ENCODE measurements around the gene SLC30A3.

SLC30A3 gene

DNA sequence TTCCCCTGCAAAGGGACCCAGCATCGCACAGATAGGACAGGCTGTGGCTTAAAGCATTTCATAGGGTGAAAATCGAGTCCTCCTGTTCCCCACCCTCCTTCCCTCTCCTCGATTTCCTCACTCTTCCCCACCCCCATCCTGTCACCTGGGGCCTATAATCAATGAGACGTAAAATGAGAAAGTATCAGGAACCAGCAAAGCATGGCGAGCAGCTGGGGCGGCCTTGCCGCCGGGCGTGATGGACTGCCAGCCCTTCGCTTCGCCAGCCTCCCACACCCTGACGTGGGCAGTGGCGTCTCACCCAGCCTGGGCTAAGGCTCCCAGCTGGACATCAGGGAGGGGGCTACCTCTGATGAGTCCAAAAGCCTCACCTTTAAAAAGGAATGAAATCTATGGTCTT is 11.1 kb downstream of the SLC30A3 start:
- H3K4me2 ChIP-seq (ENCODE audit: low read length): no peak overlapping the region
- H3K36me3 ChIP-seq (ENCODE audit: insufficient read depth, low read length): no peaks in the 10 kb centered on the region
- peaks cover 9% of the 10 kb centered on the region for H3K27me3 ChIP-seq (ENCODE audit: control insufficient read depth, insufficient read depth, low read length)
- no peak overlapping the region for H3K4me3 ChIP-seq (ENCODE audit: low read length)
- H3K9ac ChIP-seq (ENCODE audit: low read depth, low read length): no peak overlapping the region
- peaks cover 38% of the 10 kb centered on the region for H3K4me1 ChIP-seq (ENCODE audit: control insufficient read depth, insufficient read depth, low read length)
- no peaks in the 10 kb centered on the region for H3K9me3 ChIP-seq (replicated peaks; ENCODE audit: low read length)

DNA sequence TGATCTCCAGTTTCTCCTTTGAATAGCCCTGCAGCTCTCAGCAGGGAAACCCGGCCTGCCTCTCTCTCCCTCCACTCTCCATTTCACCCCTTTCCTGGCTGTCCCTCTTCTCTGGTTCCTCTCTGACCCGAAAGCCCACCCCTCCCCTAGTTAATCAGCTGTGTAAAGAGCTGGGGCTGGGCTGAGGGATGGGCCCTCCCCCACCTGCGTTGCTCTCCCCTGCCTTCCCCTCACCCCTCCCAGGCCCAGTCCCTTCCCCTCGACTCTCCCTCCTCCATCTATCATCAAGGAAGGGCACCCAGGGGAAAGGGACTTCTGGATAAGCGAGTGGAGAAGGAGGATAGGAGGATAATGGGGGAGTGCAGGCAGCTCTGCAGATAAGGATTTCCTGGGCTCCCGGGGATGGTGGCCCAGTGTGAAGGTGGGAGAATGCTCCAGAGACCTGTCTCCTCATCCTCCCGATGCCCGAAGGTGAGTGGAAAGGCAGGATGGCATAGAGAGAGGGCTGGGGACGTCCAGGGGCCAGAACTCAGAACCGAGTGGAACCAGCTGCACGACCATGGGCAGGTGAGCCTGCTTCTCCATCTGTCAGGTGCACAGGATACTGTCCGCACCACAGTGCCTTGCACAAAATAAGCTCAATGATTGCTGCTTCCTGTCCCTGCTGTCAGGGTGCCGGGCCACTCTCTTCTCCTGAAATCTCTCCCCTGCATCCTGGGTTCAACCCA is 12.0 kb downstream of the SLC30A3 start:
- peaks cover 9% of the 10 kb centered on the region for H3K27me3 ChIP-seq (ENCODE audit: control insufficient read depth, insufficient read depth, low read length)

DNA sequence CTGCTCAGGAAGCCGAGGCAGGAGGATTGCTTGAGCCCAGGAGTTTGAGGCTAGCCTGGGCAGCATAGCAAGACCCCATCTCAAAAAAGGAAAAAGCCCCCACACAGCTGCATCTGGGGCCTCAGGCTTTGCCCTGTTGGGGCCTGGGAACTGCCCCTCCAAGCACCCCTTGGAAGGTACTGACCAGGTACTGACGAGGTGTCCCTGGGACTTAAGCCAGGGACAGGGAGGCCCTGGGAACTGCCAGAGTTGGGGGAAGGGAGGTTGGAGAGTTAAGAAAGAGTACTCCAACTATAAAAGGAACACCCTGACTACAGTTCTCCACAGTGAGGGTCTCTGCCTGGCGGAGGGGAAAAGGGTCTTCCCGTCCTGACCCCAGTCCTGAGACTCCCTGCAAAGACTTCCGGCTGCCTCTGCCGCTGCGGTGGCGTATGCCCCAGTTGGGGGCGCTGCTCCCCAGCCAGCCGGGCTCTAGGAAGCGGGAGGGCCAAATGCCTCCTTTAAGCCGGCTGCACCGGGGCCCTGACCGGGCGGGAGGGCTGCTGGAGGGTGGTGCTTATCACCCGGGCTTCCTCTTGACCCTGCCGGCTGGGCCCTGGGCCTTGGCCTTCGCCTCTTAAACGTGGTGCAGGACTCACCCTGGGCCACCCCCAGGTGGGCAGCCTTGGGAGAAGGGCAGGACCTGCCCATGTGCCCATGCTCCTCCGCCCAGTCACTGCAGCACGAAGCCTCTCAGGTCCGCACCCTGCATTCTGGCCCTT is 12.8 kb downstream of the SLC30A3 start:
- Histone ChIP-seq H3K9me3 (replicated peaks; ENCODE audit: low read length) (no peaks in the 10 kb centered on the region), H3K36me3 (ENCODE audit: insufficient read depth, low read length) (no peaks in the 10 kb centered on the region), H3K9ac (ENCODE audit: low read depth, low read length) (no peak overlapping the region), H3K27me3 (ENCODE audit: control insufficient read depth, insufficient read depth, low read length) (peaks cover 9% of the 10 kb centered on the region), H3K4me1 (ENCODE audit: control insufficient read depth, insufficient read depth, low read length) (peaks cover 23% of the 10 kb centered on the region), H3K4me3 (ENCODE audit: low read length) (no peak overlapping the region), H3K4me2 (ENCODE audit: low read length) (no peak overlapping the region)

More for the DNA sequence above, 12.0 kb downstream of the SLC30A3 start:
- Histone ChIP-seq H3K9ac (ENCODE audit: low read depth, low read length) (no peak overlapping the region), H3K4me2 (ENCODE audit: low read length) (no peak overlapping the region), H3K4me3 (ENCODE audit: low read length) (no peak overlapping the region), H3K36me3 (ENCODE audit: insufficient read depth, low read length) (no peaks in the 10 kb centered on the region), H3K4me1 (ENCODE audit: control insufficient read depth, insufficient read depth, low read length) (peaks cover 29% of the 10 kb centered on the region), H3K9me3 (replicated peaks; ENCODE audit: low read length) (no peaks in the 10 kb centered on the region)

DNA sequence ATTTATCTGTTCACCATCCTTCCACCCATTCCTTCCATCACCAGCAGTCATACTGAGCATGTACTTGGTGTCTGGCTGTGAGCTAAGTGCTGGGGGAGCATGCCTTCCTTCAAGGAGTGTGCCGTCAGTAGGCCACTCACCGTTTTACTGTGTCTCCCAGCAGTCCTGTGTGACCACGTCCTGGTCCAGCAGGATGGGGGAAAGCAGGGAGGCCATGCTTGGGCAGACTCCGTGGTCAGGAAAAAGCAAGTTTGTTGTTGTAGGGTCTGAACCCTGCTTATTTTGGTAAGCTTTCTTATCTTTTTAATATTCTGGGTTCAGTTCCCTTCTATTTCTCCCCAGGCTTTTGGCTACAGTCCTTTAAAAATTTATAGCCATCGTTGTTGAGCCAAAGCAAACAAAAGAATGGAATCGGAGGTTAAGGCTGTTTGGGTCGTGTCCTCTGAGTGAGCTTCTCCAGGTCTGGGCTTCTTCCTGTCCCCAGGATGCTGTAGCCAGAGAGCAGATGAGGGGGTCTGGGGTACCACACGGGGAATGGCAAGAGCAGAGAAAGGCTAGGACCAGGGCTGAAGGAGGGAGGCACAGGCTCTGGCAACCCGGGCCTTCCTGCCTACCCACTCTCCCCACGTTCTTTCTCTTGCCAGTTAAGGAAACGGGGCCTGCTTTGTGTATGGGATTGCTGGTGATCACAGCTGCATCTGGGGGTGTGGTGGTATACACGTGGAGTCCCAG is 13.5 kb downstream of the SLC30A3 start:
- Histone ChIP-seq H3K27me3 (ENCODE audit: control insufficient read depth, insufficient read depth, low read length) (peaks cover 9% of the 10 kb centered on the region), H3K9me3 (replicated peaks; ENCODE audit: low read length) (no peaks in the 10 kb centered on the region), H3K4me1 (ENCODE audit: control insufficient read depth, insufficient read depth, low read length) (peaks cover 15% of the 10 kb centered on the region), H3K9ac (ENCODE audit: low read depth, low read length) (no peak overlapping the region), H3K4me3 (ENCODE audit: low read length) (no peak overlapping the region), H3K36me3 (ENCODE audit: insufficient read depth, low read length) (peaks cover 4% of the 10 kb centered on the region), H3K4me2 (ENCODE audit: low read length) (peak overlapping the region; percentile 19)

DNA sequence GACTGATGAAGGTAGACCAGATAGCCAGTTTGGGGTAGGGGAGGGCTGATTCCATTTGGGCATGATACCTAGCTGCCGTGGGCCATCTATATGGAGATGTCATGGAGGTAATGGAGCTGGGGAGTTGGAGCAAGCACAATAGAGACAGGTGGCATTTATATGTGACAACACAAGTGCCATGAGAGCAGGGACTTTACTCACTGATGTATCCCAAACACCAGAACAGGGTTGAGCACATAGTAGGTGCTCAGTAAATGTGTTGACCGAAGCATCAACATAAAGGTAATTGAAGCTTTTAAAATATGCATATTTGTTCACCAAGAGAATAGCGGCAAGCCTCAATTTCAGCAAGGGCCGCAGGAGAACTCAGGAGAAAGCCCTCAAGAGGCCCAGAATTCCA is 15.0 kb downstream of the SLC30A3 start:
- H3K4me1 ChIP-seq (ENCODE audit: control insufficient read depth, insufficient read depth, low read length): peaks cover 13% of the 10 kb centered on the region
- no peak overlapping the region for H3K4me2 ChIP-seq (ENCODE audit: low read length)
- peaks cover 9% of the 10 kb centered on the region for H3K27me3 ChIP-seq (ENCODE audit: control insufficient read depth, insufficient read depth, low read length)

DNA sequence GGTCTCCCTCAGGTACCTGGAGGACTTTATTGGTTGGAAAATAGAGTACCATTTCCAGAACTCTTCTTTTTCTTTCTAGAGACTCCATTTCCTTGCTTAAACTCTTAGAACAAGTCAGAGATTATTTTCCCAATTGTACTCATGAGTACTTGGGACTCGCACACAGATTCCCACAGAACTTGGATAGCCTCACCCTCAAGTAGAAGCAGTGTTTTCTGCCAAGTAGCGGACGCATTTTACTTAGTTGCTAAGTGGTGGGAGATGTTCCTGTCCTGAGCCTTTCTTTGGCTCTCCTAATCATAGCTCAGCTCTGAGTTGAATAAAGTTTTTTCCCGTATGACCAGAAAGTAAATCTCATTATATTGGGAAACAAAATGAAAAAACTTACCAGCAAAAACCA is 17.2 kb downstream of the SLC30A3 start:
- no peaks in the 10 kb centered on the region for H3K9me3 ChIP-seq (replicated peaks; ENCODE audit: low read length)
- no peak overlapping the region for H3K4me2 ChIP-seq (ENCODE audit: low read length)
- peaks cover 13% of the 10 kb centered on the region for H3K4me1 ChIP-seq (ENCODE audit: control insufficient read depth, insufficient read depth, low read length)
- no peak overlapping the region for H3K4me3 ChIP-seq (ENCODE audit: low read length)
- H3K27me3 ChIP-seq (ENCODE audit: control insufficient read depth, insufficient read depth, low read length): no peaks in the 10 kb centered on the region
- peaks cover 41% of the 10 kb centered on the region for H3K36me3 ChIP-seq (ENCODE audit: insufficient read depth, low read length)
- no peak overlapping the region for H3K9ac ChIP-seq (ENCODE audit: low read depth, low read length)

More for the DNA sequence above, 15.0 kb downstream of the SLC30A3 start:
- Histone ChIP-seq H3K9me3 (replicated peaks; ENCODE audit: low read length) (no peaks in the 10 kb centered on the region), H3K9ac (ENCODE audit: low read depth, low read length) (no peak overlapping the region), H3K4me3 (ENCODE audit: low read length) (no peak overlapping the region), H3K36me3 (ENCODE audit: insufficient read depth, low read length) (peaks cover 19% of the 10 kb centered on the region)

DNA sequence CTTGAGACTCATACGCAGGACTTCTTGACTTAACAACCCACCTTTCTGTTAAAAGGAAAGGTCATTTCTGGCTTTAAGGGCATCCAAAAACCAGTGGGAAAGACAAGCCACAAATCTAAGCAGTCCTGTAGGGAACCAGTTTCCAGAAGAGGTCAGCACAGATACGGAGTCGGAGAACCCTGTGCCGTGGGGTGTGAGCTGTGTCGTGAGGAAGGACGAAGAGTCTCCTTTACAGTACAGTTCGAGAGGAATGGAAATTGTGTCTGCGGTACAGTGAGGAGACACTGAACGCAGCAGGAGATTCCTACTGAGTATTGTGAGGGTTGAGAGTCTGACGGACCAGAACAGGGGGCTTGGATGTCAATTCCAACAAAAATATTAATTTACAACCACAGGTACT is 17.7 kb downstream of the SLC30A3 start:
- Histone ChIP-seq H3K4me3 (ENCODE audit: low read length) (no peak overlapping the region), H3K36me3 (ENCODE audit: insufficient read depth, low read length) (peaks cover 46% of the 10 kb centered on the region), H3K27me3 (ENCODE audit: control insufficient read depth, insufficient read depth, low read length) (no peaks in the 10 kb centered on the region), H3K4me2 (ENCODE audit: low read length) (no peak overlapping the region), H3K4me1 (ENCODE audit: control insufficient read depth, insufficient read depth, low read length) (peaks cover 13% of the 10 kb centered on the region), H3K9ac (ENCODE audit: low read depth, low read length) (no peak overlapping the region), H3K9me3 (replicated peaks; ENCODE audit: low read length) (no peaks in the 10 kb centered on the region)

DNA sequence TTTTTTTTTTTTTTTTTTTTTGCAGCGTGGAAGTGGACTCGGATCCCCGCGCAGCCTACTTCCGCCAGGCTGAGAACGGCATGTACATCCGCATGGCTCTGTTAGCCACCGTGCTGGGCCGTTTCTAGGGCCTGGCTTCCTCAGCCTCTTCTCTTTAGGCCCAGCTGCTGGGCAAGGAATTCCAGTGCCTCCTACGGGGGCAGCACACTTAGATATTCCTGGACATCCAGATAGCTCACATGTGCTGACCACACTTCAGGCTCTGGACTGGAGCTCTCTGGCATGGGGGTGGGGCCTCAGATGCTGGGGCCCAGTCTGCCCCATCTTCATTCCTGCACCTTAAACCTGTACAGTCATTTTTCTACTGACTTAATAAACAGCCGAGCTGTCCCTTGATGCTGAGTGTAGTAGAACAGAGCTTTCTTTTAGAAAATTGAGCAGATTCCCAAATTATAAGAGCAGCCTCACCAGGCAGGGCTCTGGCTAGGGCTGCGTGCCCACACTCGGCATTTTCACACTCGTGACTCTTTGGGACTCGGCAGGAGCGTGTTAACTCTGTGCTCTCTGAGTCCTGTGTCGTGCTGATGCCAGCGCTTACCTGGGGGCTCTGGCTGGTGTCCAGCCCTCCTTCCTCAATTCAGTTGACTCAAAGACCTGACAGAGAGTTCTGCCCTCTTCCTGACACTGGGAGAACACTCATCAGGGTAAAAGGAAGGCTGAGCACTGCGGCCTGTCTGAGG is 19.3 kb downstream of the SLC30A3 start:
- Histone ChIP-seq H3K4me3 (ENCODE audit: low read length) (no peak overlapping the region), H3K9me3 (replicated peaks; ENCODE audit: low read length) (no peaks in the 10 kb centered on the region), H3K4me1 (ENCODE audit: control insufficient read depth, insufficient read depth, low read length) (no peaks in the 10 kb centered on the region), H3K4me2 (ENCODE audit: low read length) (no peak overlapping the region), H3K9ac (ENCODE audit: low read depth, low read length) (no peak overlapping the region), H3K36me3 (ENCODE audit: insufficient read depth, low read length) (peaks cover 60% of the 10 kb centered on the region), H3K27me3 (ENCODE audit: control insufficient read depth, insufficient read depth, low read length) (no peaks in the 10 kb centered on the region)

DNA sequence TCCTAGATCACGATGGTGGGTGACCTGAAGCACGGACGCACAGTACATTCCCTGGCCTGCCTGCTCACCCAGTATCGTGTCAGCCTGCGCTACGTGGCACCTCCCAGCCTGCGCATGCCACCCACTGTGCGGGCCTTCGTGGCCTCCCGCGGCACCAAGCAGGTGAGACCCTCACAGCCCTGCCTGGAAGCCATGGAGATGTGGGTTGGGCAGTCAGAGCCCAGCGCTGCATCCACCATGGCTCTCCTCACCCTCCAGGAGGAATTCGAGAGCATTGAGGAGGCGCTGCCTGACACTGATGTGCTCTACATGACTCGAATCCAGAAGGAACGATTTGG is 20.3 kb downstream of the SLC30A3 start:
- H3K4me2 ChIP-seq (ENCODE audit: low read length): no peak overlapping the region

DNA sequence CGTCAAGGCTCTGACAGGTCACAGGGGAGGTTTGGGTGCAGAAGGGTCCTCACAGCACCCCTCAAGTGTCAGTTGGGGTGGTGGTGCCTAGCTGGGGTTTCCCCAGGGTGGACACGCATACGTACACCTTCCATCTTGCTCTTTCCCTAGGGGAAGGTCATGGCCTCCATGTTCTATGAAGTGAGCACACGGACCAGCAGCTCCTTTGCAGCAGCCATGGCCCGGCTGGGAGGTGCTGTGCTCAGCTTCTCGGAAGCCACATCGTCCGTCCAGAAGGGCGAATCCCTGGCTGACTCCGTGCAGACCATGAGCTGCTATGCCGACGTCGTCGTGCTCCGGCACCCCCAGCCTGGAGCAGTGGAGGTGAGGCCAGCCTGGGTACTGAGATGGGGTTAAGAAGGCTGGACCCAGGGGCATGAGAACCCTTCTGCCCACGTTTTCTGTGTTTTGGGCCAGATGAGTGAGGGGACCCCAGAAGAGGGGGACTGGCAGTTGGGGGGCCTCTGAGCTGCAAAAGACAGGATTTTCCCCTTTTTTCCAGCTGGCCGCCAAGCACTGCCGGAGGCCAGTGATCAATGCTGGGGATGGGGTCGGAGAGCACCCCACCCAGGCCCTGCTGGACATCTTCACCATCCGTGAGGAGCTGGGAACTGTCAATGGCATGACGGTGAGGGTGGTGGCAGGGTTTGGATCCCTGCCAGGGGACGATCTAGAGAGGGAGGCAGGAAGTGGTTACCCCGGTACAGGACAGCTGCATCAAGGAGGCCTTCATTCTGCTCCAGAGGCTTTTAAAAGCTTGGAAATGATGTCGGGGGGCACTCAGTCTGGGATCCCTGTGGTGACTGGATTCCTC is 20.9 kb downstream of the SLC30A3 start:
- H3K36me3 ChIP-seq (ENCODE audit: insufficient read depth, low read length): peaks cover 74% of the 10 kb centered on the region
- H3K9ac ChIP-seq (ENCODE audit: low read depth, low read length): no peak overlapping the region
- H3K4me2 ChIP-seq (ENCODE audit: low read length): no peak overlapping the region
- H3K9me3 ChIP-seq (replicated peaks; ENCODE audit: low read length): no peaks in the 10 kb centered on the region
- H3K4me1 ChIP-seq (ENCODE audit: control insufficient read depth, insufficient read depth, low read length): no peaks in the 10 kb centered on the region
- H3K27me3 ChIP-seq (ENCODE audit: control insufficient read depth, insufficient read depth, low read length): no peaks in the 10 kb centered on the region
- no peak overlapping the region for H3K4me3 ChIP-seq (ENCODE audit: low read length)

More for the DNA sequence above, 20.3 kb downstream of the SLC30A3 start:
- Histone ChIP-seq H3K4me1 (ENCODE audit: control insufficient read depth, insufficient read depth, low read length) (no peaks in the 10 kb centered on the region), H3K36me3 (ENCODE audit: insufficient read depth, low read length) (peaks cover 70% of the 10 kb centered on the region), H3K27me3 (ENCODE audit: control insufficient read depth, insufficient read depth, low read length) (no peaks in the 10 kb centered on the region), H3K9me3 (replicated peaks; ENCODE audit: low read length) (no peaks in the 10 kb centered on the region), H3K4me3 (ENCODE audit: low read length) (no peak overlapping the region), H3K9ac (ENCODE audit: low read depth, low read length) (no peak overlapping the region)
